Stimulated activated CD8-positive, alpha-beta memory T cell treated with anti-CD3 and anti-CD28 coated beads, Interleukin-4, amount 100 ng/mL, for 24 hours (primary cell): ENCODE data around the gene SYNJ2.
A peak's percentile ranks its signal among the peaks of the same experiment; 100 is the strongest.
"Not testable (repeated sequence)": the region's sequence is repeated elsewhere in the genome, so short reads cannot be mapped to it uniquely, and the experiment has no call there.

Experiments
- DNase-seq: peaks from one replicate; pipeline ENCODE4 v3.0.0-alpha.2; 2020; ENCODE audit warnings: low read depth

The SYNJ2 gene, protein sequence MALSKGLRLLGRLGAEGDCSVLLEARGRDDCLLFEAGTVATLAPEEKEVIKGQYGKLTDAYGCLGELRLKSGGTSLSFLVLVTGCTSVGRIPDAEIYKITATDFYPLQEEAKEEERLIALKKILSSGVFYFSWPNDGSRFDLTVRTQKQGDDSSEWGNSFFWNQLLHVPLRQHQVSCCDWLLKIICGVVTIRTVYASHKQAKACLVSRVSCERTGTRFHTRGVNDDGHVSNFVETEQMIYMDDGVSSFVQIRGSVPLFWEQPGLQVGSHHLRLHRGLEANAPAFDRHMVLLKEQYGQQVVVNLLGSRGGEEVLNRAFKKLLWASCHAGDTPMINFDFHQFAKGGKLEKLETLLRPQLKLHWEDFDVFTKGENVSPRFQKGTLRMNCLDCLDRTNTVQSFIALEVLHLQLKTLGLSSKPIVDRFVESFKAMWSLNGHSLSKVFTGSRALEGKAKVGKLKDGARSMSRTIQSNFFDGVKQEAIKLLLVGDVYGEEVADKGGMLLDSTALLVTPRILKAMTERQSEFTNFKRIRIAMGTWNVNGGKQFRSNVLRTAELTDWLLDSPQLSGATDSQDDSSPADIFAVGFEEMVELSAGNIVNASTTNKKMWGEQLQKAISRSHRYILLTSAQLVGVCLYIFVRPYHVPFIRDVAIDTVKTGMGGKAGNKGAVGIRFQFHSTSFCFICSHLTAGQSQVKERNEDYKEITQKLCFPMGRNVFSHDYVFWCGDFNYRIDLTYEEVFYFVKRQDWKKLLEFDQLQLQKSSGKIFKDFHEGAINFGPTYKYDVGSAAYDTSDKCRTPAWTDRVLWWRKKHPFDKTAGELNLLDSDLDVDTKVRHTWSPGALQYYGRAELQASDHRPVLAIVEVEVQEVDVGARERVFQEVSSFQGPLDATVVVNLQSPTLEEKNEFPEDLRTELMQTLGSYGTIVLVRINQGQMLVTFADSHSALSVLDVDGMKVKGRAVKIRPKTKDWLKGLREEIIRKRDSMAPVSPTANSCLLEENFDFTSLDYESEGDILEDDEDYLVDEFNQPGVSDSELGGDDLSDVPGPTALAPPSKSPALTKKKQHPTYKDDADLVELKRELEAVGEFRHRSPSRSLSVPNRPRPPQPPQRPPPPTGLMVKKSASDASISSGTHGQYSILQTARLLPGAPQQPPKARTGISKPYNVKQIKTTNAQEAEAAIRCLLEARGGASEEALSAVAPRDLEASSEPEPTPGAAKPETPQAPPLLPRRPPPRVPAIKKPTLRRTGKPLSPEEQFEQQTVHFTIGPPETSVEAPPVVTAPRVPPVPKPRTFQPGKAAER (N-terminal part only)

DNA sequence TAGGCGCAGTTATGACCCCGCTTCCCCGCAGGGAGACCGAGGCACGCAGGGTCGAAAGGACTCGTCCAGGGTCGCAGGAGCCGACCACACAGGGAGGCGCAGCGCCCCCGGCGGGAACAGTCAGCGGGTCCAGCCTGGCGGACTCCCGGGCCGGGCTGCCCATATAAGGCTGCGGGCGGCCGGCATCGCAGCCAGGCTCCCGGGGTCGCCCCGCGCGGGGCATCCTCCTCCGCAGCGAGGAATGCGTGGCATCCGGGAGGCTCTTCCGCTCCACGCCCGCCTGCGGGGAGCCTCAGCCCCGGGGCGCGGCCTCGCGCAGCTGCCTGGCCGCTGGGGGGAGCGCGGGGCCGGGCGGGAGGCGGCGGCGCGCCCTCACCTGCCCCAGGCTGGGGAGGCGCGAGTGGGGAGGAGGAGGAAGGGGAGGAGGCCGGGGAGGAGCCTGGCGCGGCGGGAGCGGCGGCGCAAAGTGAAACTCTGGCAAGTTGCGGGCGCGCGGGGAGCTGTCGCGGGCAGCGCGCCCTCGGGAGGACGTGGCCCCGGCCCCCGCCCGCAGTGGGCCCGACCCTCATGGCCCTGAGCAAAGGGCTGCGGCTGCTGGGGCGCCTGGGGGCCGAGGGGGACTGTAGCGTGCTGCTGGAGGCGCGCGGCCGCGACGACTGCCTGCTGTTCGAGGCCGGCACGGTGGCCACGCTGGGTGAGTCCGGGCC is at the start of gene SYNJ2:
Gene SYNJ2, plus strand, starts transcription at position 469 of the 707 bp plus-strand sequence. Its CDS starts 99 bp downstream, at position 568.
- peak; percentile 64 for DNase-seq

DNA sequence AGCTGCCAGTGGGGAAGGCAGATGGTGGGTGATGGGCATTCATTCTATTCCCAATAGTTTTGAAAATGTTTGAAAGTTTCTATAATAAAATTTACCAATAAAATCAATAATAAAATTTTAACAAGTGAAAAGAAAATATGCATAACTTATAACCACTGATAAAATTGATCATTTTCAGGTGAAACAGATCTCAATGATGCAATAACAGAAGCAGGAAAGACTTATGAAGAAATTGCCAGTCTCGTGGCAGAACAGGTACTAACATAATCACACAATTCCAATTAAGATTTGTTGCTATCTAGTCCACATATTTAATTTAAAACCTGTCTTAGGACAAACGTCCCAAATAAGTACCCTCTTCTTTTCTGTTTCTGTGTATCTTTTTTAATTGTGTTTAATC is 45.9 kb upstream of the SYNJ2 start:
- no peak for DNase-seq

DNA sequence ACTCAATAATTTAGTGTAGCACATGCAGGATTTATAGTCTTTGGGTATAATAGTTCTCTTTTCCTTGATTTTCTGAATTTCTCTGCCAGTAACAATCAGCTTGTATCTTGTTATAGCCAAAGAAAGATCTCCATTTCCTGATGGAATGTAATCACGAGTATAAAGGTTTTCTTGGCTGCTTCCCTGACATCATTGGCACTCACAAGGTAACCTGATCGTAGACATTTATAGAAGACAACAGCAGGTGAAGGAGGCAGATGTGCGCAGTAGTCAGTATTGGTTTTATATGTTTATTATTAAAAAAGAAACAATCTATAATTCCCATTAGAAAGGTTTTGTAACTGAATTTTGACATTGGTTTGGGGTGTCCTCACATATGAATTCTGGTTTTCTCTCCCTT is 44.3 kb upstream of the SYNJ2 start:
- DNase-seq: no peak

DNA sequence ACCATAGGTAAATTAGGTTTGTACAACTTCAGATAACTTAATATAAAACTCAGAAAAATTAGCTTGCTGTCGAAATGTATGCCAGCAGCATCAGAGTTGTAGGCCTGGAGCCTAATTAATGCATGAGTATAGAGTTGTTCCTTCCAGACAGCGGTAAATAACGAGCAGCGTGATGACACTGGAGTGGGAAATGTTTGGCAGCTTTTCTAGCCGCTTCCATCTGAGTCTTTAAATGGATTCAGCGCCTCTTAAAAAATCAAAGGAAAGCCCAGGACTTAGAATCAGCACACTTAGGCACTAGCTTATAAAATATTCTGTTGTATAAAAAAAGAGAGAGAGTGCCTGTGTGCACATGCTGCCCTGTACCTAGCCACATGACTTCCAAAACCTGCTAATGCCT is 43.7 kb upstream of the SYNJ2 start:
- no peak for DNase-seq

DNA sequence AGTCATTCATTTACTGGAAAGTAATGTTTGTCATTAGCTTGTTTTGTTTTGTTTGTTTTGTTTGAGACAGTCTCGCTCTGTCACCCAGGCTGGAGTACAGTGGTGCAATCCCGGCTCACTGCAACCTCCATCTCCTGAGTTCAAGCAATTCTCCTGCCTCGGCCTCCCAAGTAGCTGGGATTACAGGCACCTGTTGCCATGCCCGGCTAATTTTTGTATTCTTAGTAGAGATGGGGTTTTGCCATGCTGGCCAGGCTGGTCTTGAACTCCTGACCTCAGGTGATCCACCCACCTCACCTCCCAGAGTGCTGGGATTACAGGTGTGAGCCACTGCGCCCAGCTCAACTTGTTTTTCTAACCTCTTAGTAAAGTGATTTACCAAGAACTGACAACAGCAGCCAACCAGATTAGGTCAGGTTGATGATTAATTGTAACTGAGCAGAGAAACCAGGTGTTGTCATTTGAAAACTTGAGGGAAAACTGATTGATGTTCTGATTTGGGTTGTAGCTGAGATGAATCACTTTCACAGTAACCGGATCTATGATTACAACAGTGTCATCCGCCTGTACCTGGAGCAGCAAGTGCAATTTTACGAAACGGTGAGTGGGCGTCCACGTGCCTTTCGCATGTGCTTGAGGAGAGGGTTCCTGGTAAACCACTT is 41.2 kb upstream of the SYNJ2 start:
- DNase-seq: peak; percentile 31

DNA sequence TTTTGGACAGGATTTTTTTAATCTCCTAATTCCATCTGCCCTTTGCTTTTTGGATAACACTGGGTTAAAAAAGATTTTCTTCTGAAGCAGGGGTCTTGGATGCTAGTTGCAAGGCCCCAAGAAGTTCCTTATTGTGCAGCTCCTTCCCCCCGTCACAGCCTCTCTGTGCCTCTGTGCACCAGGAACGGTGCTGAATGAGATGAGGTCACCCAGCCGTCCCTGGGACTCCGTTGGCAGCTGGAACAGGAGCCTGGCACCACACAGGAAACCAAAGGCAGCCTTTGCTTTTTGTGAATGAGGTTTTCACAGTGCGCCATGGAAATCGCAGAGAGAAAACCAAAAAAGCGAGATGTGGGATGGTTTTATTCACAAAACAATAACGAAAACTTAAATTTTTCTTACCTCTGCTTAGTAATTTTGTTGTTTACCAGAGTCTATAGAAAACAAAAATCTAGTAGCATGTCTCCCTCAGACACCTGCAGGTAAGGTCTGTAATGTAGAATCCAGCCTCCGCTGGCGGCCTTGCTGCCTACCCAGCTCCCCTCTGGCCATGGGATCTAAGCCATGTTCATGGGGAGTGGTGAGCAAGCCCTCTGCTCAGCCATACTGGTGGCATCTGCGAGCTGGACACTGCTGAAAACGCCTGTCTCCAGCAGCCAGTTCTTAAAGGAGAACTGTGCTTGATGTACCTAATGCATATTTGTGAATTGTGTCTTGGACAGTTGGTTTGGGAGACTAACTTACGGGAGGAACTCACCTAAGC is 40.4 kb upstream of the SYNJ2 start:
- no peak for DNase-seq

DNA sequence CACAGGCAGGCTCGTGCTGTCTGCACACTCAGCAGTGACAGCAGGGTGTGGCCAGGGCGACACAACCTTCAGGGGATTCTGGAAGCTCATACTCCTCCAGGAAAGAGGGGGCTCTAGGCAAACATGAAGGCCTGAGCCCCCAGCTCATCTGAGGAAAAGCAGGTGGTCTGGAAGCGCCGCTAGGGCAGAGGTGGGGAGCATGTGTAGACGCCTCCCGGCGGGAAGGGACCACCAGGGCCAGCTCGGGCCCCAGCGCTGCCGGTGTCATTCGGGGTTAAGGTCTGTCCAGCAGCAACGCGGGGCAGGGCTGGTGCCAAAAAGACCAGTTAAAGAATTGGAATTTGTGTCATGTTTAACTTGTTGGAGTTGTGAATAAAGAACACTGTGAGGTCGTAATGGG is 39.3 kb upstream of the SYNJ2 start:
- no peak for DNase-seq

DNA sequence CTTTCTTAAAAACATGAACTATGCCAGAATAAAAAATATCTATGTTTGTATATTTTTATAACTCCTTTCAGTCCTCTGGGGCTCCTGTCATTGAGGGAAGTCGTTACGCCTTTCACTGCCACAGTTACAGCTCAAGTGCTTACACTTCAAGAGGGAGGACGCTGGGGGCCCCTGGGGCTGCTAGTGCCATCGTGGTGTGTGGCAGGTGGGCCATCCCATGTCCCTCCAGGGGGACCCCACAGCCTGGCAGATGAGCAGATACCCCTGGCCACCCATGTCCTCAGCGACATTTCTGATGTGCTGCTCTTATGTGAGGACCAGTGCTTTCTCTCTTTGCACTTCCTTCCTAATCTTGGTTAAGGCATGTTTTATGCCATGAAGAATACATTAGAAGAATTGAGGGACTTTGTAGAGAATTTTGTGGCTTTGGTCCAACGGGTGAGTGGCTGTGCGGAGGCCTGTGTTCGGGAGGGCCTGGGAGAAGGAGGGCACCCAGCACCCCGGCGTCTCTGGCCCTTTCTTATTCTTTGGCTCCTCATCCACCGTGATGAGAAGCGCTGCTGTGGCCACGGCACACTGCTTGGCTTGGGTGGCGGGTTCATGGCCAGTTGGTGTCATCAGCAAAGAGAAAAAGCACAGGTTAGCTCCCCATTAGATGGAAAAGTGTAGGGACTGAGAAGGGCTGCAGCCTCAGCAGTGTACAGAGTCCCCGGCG is 38.3 kb upstream of the SYNJ2 start:
- DNase-seq: no peak

DNA sequence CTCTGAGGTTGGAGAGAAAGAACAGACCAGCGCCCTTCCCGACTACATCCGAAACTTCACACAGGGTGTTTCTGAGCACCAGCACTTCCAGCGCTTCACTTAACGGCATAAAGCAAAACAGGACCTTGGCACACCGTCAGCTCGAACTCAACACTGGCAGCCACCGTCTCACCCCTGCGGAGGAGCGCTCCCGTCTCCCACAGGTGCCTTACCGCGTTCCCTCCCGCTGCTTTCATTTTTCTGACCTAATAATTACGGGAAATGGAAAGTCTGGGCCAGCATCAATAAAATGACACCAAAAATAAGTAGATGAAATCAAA is 37.7 kb upstream of the SYNJ2 start:
- no peak for DNase-seq

DNA sequence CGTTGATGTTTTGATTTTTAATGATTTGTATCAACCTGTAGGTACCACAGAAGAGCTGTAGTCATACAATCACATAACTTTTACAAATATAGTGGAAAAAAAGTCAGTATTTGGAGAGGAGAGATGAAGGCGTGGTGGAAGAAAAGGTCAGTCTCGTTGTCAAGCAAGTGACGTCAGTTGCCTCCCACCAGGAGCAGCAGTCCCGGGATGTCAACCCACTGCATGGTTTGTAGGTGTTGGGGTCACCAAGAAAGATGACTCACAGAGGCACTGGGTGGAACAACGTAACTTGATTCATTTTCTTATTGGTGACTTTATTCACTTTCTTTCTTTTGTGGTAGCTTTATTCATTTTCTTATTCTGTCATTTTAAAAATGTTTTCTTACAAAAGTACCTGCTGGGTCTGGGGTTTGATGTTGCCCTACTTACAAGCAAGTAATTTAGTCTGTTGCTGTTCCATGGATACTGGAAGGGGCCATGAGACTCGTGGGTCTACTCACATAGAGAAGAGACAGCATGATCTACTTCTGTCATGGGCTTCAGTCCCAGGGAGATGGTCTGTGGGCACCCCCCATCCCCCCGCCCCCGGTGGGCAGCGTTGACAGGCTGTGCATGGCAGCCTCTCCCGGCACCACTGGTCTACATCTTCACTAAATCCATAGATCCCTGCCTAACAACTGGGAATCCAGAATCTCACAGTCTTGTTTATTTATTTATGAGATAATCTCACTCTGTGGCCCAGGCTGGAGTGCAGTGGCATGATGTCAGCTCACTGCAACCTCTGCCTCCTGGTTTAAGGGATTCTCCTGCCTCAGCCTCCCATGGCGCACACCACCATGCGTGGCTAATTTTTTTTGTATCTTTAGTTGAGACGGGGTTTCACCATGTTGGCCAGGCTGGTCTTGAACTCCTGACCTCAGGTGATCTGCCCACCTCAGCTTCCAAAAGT is 36.4 kb upstream of the SYNJ2 start:
- peak; percentile 28 for DNase-seq

DNA sequence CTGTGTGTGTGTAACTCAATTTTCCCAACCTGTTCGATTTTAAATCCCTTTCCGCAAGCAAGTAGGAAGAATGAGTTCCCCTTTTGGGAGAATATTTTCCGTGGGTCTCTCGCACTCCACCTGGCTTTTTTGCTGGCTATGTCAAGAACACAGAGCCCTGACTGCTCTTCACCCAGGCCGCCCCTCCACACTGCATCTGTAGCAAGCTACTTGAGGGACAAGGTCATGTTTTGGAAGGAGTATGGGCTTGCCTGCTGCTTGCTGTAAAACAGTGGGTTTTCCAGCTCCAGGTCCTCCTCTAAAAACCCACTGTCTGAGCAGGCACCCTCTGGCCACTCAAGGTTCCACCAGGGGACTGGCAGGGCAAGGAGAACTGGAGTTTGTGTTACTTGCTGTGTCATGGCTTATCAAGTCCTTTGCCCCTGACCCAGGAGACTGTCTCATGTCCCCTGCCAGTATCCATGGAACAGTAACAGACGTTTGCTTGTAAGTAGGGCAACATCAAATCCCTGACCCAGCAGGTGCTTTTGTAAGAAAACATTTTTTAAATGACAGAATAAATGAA is 35.5 kb upstream of the SYNJ2 start:
- DNase-seq: no peak

DNA sequence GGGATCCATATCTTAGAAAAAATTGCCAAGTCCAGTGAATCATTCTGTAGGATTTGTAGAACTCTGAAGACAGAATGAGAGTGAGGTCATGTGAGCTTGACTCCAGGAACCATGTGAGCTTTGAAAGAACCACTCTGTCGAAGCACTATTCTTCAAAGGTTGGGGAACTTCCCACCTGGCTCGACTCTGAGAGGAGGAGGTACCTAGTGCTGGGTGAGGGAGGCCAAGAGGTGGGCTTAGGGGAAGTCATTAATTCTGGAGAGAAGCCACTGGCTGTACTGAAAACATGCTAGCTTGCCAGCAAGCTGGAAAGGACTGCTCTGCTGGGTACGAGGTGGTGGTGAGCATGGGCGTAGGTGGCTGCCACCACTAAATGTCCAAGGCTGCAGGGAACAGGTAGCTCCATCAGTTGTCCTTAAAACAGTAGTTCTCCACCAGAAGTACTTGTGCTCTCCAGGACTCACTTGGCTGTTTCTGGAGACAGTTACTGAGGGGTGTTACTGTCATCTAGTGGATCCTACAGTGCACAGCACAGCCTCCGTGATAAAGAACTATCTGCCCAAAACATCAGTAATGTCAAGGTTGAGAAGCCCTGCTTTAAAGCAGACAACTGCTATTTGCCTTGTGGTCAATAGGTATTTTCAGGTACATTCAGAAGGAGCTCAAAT is 34.7 kb upstream of the SYNJ2 start:
- no peak for DNase-seq

DNA sequence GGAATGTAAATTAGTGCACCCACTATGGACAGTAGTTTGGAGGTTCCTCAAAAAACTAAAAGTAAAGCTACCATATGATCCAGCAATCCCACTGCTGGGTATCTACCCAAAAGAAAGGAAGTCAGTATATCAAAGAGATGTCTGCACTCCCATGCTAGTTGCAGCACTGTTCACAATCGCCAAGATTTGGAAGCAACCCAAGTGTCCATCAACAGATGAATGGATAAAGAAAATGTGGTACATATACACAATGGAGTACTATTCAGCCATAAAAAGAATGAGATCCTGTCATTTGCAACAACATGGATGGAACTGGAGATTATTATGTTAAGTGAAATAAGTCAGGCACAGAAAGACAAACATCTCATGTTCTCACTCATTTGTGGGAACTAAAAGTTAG is 30.8 kb upstream of the SYNJ2 start:
- not testable (repeated sequence) for DNase-seq

DNA sequence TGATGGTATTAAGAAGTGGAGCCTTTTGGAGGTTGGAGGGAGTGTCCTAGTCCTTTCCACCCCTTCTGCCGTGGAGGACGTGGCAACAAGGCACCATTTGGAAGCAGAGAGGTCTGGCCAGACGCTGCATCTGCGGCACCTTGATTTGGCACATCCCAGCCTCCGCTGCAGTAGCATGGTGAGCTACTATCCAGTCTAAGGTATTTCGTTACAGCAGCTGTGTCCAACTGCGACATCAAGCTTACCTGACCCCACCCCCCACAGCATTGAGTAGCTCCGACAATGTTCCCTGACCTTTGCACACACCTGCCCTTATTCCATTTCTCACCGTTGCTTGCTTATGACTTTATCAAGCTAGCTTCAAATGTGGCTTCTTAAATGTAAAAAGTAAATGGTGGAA is 29.8 kb upstream of the SYNJ2 start:
- DNase-seq: no peak

DNA sequence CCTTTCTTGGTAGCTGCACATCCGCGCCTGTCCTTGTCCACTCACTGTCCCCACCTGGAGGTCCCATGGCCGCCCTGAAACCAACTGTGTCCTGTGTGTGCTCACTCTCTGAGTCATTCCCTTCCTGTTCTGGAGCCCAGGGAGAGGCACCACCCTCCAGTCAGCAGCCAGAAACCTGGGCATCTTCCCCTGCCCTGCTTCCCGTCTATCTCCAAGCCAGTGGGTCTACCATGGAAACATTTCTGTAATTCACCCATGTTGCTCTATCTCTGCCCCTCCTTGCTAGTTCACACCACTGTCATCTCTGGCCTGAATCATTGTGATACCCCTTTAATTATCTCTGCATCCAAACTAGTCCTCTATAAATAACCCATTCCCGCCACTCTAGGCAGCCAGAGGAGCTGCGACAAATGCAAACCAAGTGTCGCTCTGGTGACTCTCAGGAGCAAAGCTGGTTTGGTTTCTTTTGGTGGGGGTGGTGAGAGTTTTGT is 28.8 kb upstream of the SYNJ2 start:
- no peak for DNase-seq

DNA sequence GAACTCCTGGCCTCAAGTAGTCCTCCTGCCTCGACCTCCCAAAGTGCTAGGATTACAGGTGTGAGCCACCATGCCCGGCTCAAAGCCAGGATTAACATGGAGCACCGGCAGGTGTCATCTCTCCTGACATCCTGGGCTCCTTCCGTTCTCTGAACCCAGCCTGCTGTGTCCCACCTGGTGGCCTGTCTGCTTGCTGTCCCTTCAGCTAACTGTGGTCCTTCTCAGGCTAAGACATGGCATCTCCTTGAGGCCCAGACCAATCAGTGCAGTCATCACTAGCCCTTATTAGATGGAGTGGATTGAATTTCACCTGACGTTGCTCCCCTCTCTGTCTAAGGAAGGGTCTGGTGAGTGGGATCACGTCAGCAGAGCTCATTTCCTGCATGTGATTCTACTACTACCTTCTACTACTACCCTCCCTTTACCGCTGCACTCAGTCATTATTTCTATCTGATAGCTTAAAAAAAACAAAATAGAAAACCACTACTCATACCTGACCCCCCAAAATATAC is 28.0 kb upstream of the SYNJ2 start:
- no peak for DNase-seq
